ENCODE measurements around the gene EXOC7. TPM values are rescaled to one million over a fixed set of nuclear protein-coding genes. Genes with fewer than 3 reads are reported as not detected.

EXOC7 gene
- polyA plus RNA-seq, 1 donor from 2014 or later: 146 TPM

GRCh38 chr17:76049239-76049638 lies 54.3 kb downstream of the EXOC7 start:
- no peak overlapping the region for H3K27ac ChIP-seq (ENCODE audit: low read length)
- H4K20me1 ChIP-seq (ENCODE audit: insufficient read depth): no peaks in the 10 kb centered on the region
- no peaks in the 10 kb centered on the region for H3K36me3 ChIP-seq (ENCODE audit: insufficient read depth, low read length)

DNA sequence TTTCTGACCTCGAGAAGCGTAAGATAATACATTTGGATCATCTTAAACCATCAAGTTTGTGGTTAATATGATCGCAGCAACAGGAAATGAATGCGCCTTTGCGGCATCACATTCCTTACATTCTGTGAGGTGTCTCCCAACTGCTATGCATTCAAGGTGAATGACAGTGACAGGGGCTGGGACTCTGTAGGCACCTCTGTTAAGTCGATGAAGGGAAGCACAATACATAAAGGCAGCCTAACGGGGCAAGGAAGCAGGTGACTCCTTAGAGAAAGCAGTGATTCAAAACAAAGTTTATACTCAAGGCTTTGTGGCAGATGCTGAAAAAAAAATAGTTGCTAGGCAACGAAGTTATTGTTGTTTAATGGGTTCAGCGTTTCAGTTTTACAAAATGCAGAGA lies 54.9 kb downstream of the EXOC7 start:
- no peaks in the 10 kb centered on the region for H3K36me3 ChIP-seq (ENCODE audit: insufficient read depth, low read length)
- TF ChIP-seq MXI1 (conservative IDR thresholded peaks at IDR 0.05; ENCODE audit: poor library complexity, severe bottlenecking) (no peak), EP300 (conservative IDR thresholded peaks at IDR 0.05; ENCODE audit: poor library complexity, severe bottlenecking) (no peak), EZH2 (IDR thresholded peaks at IDR 0.05; ENCODE audit: borderline replicate concordance, insufficient read depth, low read length, poor library complexity, severe bottlenecking) (no peak), RAD21 (conservative IDR thresholded peaks at IDR 0.05) (no peak), SMC3 (conservative IDR thresholded peaks at IDR 0.05; ENCODE audit: poor library complexity) (no peak), TAF1 (IDR thresholded peaks at IDR 0.05; ENCODE audit: low read depth) (no peak), POLR2AphosphoS5 (IDR thresholded peaks at IDR 0.05) (no peak)
- TF ChIP-seq, protein P1, sequence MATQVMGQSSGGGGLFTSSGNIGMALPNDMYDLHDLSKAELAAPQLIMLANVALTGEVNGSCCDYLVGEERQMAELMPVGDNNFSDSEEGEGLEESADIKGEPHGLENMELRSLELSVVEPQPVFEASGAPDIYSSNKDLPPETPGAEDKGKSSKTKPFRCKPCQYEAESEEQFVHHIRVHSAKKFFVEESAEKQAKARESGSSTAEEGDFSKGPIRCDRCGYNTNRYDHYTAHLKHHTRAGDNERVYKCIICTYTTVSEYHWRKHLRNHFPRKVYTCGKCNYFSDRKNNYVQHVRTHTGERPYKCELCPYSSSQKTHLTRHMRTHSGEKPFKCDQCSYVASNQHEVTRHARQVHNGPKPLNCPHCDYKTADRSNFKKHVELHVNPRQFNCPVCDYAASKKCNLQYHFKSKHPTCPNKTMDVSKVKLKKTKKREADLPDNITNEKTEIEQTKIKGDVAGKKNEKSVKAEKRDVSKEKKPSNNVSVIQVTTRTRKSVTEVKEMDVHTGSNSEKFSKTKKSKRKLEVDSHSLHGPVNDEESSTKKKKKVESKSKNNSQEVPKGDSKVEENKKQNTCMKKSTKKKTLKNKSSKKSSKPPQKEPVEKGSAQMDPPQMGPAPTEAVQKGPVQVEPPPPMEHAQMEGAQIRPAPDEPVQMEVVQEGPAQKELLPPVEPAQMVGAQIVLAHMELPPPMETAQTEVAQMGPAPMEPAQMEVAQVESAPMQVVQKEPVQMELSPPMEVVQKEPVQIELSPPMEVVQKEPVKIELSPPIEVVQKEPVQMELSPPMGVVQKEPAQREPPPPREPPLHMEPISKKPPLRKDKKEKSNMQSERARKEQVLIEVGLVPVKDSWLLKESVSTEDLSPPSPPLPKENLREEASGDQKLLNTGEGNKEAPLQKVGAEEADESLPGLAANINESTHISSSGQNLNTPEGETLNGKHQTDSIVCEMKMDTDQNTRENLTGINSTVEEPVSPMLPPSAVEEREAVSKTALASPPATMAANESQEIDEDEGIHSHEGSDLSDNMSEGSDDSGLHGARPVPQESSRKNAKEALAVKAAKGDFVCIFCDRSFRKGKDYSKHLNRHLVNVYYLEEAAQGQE (IDR thresholded peaks at IDR 0.05; ENCODE audit: borderline replicate concordance): no peak
- TF ChIP-seq, protein P2, sequence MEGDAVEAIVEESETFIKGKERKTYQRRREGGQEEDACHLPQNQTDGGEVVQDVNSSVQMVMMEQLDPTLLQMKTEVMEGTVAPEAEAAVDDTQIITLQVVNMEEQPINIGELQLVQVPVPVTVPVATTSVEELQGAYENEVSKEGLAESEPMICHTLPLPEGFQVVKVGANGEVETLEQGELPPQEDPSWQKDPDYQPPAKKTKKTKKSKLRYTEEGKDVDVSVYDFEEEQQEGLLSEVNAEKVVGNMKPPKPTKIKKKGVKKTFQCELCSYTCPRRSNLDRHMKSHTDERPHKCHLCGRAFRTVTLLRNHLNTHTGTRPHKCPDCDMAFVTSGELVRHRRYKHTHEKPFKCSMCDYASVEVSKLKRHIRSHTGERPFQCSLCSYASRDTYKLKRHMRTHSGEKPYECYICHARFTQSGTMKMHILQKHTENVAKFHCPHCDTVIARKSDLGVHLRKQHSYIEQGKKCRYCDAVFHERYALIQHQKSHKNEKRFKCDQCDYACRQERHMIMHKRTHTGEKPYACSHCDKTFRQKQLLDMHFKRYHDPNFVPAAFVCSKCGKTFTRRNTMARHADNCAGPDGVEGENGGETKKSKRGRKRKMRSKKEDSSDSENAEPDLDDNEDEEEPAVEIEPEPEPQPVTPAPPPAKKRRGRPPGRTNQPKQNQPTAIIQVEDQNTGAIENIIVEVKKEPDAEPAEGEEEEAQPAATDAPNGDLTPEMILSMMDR (IDR thresholded peaks at IDR 0.05; ENCODE audit: poor library complexity, severe bottlenecking): no peak
- no peak overlapping the region for H3K4me3 ChIP-seq (ENCODE audit: low read length)
- H3F3A ChIP-seq (ENCODE audit: insufficient read depth, low read length, poor library complexity, severe bottlenecking): no peaks in the 10 kb centered on the region
- no peaks in the 10 kb centered on the region for H3K9me2 ChIP-seq (ENCODE audit: insufficient read depth, low read length)
- no peak overlapping the region for H3K27ac ChIP-seq (ENCODE audit: low read length)
- no peaks in the 10 kb centered on the region for H3K79me2 ChIP-seq (replicated peaks; ENCODE audit: insufficient read depth, low read length)
- H3K4me2 ChIP-seq (ENCODE audit: low read length): no peak overlapping the region
- no peaks in the 10 kb centered on the region for H3K9me3 ChIP-seq (ENCODE audit: low read length)
- H2AFZ ChIP-seq (ENCODE audit: low read depth, low read length): no peak overlapping the region
- no peak overlapping the region for H3K9ac ChIP-seq (ENCODE audit: low read length)
- no peaks in the 10 kb centered on the region for H4K20me1 ChIP-seq (ENCODE audit: insufficient read depth)
- no peaks in the 10 kb centered on the region for H3K27me3 ChIP-seq (ENCODE audit: insufficient read depth, low read depth, low read length)

More at GRCh38 chr17:76049239-76049638, 54.3 kb downstream of the EXOC7 start:
- Histone ChIP-seq H3F3A (ENCODE audit: insufficient read depth, low read length, poor library complexity, severe bottlenecking) (no peaks in the 10 kb centered on the region), H3K4me2 (ENCODE audit: low read length) (no peak overlapping the region), H3K9me2 (ENCODE audit: insufficient read depth, low read length) (no peaks in the 10 kb centered on the region), H3K79me2 (replicated peaks; ENCODE audit: insufficient read depth, low read length) (no peaks in the 10 kb centered on the region), H2AFZ (ENCODE audit: low read depth, low read length) (no peak overlapping the region), H3K9me3 (ENCODE audit: low read length) (no peaks in the 10 kb centered on the region), H3K4me3 (ENCODE audit: low read length) (no peak overlapping the region), H3K27me3 (ENCODE audit: insufficient read depth, low read depth, low read length) (no peaks in the 10 kb centered on the region), H3K9ac (ENCODE audit: low read length) (no peak overlapping the region)
- TF ChIP-seq, protein P1 (IDR thresholded peaks at IDR 0.05; ENCODE audit: borderline replicate concordance): no peak
- TF ChIP-seq SMC3 (conservative IDR thresholded peaks at IDR 0.05; ENCODE audit: poor library complexity): no peak
- no peak for TF ChIP-seq EP300 (conservative IDR thresholded peaks at IDR 0.05; ENCODE audit: poor library complexity, severe bottlenecking)
- TF ChIP-seq MXI1 (conservative IDR thresholded peaks at IDR 0.05; ENCODE audit: poor library complexity, severe bottlenecking): no peak
- no peak for TF ChIP-seq TAF1 (IDR thresholded peaks at IDR 0.05; ENCODE audit: low read depth)
- no peak for TF ChIP-seq RAD21 (conservative IDR thresholded peaks at IDR 0.05)
- TF ChIP-seq POLR2AphosphoS5 (IDR thresholded peaks at IDR 0.05): no peak
- TF ChIP-seq, protein P2 (IDR thresholded peaks at IDR 0.05; ENCODE audit: poor library complexity, severe bottlenecking): no peak
- TF ChIP-seq EZH2 (IDR thresholded peaks at IDR 0.05; ENCODE audit: borderline replicate concordance, insufficient read depth, low read length, poor library complexity, severe bottlenecking): no peak
